Lung (tissue), 12 donors: ENCODE measurements around the gene GIPC3. TPM values are rescaled to one million over a fixed set of nuclear protein-coding genes. Genes with fewer than 3 reads are reported as not detected.

ENCODE experiments used
- ATAC-seq: fragments of 200-7000 bp; cut with Tn5 transposase; one replicate; pipeline ENCODE4 v1.9.1; 2020; ENCODE audit warnings: moderate number of reproducible peaks; ENCODE audit not compliant: insufficient read depth, low FRiP score
- DNase-seq, 3 donors: peaks; one replicate each; pipeline ENCODE4 v3.0.0-alpha.2; 2013 to 2017
- H3K27ac ChIP-seq, 2 donors: one replicate each; pipeline ENCODE4 v1.5.1; 2013; ENCODE audit warnings: mild to moderate bottlenecking in 2 of 2, moderate library complexity in 2 of 2, control low read depth in 1 of 2, inconsistent platforms in 1 of 2, low read depth in 1 of 2, low read length in 1 of 2
- H3K27me3 ChIP-seq, 3 donors: one replicate each; pipeline ENCODE4 v1.5.1; 2013; ENCODE audit warnings: low read length in 2 of 3; ENCODE audit not compliant: control insufficient read depth in 3 of 3, insufficient read depth in 3 of 3
- H3K36me3 ChIP-seq, 4 donors: one replicate each; pipeline ENCODE4 v1.5.1; 2013; ENCODE audit warnings: low read length in 4 of 4, mild to moderate bottlenecking in 1 of 4, moderate library complexity in 1 of 4; ENCODE audit not compliant: control insufficient read depth in 4 of 4, insufficient read depth in 4 of 4
- H3K4me1 ChIP-seq, 5 donors: one replicate each; pipeline ENCODE4 v1.5.1; 2013; ENCODE audit warnings: low read length in 5 of 5, mild to moderate bottlenecking in 2 of 5, moderate library complexity in 1 of 5; ENCODE audit not compliant: control insufficient read depth in 5 of 5, insufficient read depth in 5 of 5
- H3K4me3 ChIP-seq: one replicate; pipeline ENCODE4 v1.5.1; 2013; ENCODE audit warnings: mild to moderate bottlenecking, control low read depth, moderate library complexity
- H3K9ac ChIP-seq, 2 donors: one replicate each; pipeline ENCODE4 v1.5.1; 2013; ENCODE audit warnings: low read length in 2 of 2, control low read depth in 1 of 2; ENCODE audit not compliant: insufficient read depth in 1 of 2
- H3K9me3 ChIP-seq, 4 donors: one replicate each; pipeline ENCODE4 v1.5.1; 2013; ENCODE audit warnings: low read length in 3 of 4, mild to moderate bottlenecking in 1 of 4, moderate library complexity in 1 of 4; ENCODE audit not compliant: control insufficient read depth in 4 of 4, insufficient read depth in 3 of 4
- CTCF ChIP-seq: IDR thresholded peaks from 2 replicates; pipeline ENCODE4 v1.5.1; 2012; ENCODE audit warnings: mild to moderate bottlenecking; ENCODE audit errors: control extremely low read depth, extremely low read depth
- WGBS, 2 donors: extraction: QIAGEN DNeasy Blood & Tissue Kit; methylation state at CpG; one replicate each; pipeline ENCODE4 v1.1.7; 2013; 5-methylcytosine and 5-hydroxymethylcytosine counted together
- polyA plus RNA-seq, 2 donors: library from polyadenylated mRNA; stranded (reverse); fragments of 200-250 nt; gene quantifications; one replicate each; pipeline ENCODE4 v1.2.1, GENCODE V29; 2013
- total RNA-seq, 2 donors: library from RNA; depleted of rRNA in 1 of 2; stranded (reverse); fragments of >200 nt in 1 of 2; gene quantifications; one replicate each; pipeline ENCODE4 v1.2.1, GENCODE V29; 2014 to 2021
- donor health status: control.
- donor health status: control.
- donor health status: Bipolar disorder and iron deficiency.
- donor health status: healthy.
- donor health status: DM: yes; HTN: yes; CAD: no.

The GIPC3 gene
- total and polyA plus RNA-seq, 4 donors = 1.6 to 2.1 (median 1.9) TPM

- Histone ChIP-seq H3K27ac (peak overlapping the region in 1 of 2 donors; percentile 9), H3K27me3 (no peaks in the 10 kb centered on the region), H3K4me1 (peaks cover 0 to 18% (median 8%) of the 10 kb centered on the region in 5 donors), H3K9me3 (no peaks in the 10 kb centered on the region), H3K36me3 (peaks cover 0 to 13% (median 7%) of the 10 kb centered on the region in 4 donors), H3K9ac (no peak overlapping the region), H3K4me3 (no peak overlapping the region)
- peak; percentile 75 to 89 (median 78) for DNase-seq
- no peak for TF ChIP-seq CTCF
- 59 to 63% methylated on average over 55 of the region's 55 CpGs for WGBS, 2 donors
- ATAC-seq = peak; percentile 51
Observed at GRCh38 chr19:3573858-3574637, 11.2 kb upstream of the GIPC3 start.

- Histone ChIP-seq H3K27ac (no peak overlapping the region), H3K27me3 (no peaks in the 10 kb centered on the region)
Observed at GRCh38 chr19:3575260-3575741, 10.0 kb upstream of the GIPC3 start.

DNA sequence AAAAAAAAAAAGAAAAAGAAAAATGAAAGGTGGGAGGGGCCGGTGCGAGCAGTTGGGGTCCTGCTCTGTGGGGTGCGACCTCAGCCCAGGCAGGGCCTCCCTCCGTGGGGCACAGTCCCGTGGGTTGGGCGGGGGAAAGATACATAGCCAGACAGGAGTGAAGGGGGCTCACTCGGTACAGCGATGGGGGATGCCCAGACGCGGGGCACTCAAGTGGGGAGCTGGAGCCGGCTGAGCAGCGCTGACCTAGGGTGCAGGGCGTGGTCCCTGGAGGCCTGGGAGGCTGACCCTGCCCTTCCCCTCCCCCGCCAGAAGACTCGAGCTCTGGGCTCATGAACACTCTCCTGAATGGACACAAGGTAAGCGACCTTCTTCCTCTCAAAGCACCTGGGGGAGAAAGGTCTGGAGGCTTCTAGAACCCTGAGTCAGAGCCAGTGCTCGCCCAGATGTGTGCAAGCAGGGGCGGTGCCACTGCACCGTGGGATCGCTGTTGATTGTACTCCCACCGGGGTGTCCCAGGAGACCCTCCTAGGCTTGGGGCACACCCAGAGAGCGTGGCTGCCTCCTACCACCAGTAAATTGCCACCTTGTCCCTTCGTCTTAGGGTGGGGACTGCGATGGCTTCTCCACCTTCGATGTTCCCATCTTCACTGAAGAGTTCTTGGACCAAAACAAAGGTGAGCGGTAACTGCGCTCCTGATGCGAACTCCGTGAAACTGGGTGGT lies 9.2 kb upstream of the GIPC3 start:
- DNase-seq (no peak), ATAC-seq (no peak)
- Histone ChIP-seq H3K36me3 (peaks cover 0 to 13% (median 7%) of the 10 kb centered on the region in 4 donors), H3K27me3 (no peaks in the 10 kb centered on the region), H3K27ac (no peak overlapping the region), H3K4me3 (no peak overlapping the region), H3K9me3 (no peaks in the 10 kb centered on the region), H3K4me1 (peaks cover 0 to 35% (median 14%) of the 10 kb centered on the region in 5 donors), H3K9ac (no peak overlapping the region)
- WGBS, 2 donors = 87% methylated on average over 29 of the region's 29 CpGs
- TF ChIP-seq CTCF = no peak

More at GRCh38 chr19:3575260-3575741, 10.0 kb upstream of the GIPC3 start:
- Histone ChIP-seq H3K36me3 (peaks cover 0 to 13% (median 7%) of the 10 kb centered on the region in 4 donors), H3K9me3 (no peaks in the 10 kb centered on the region), H3K4me1 (peaks cover 0 to 30% (median 14%) of the 10 kb centered on the region in 5 donors), H3K9ac (no peak overlapping the region), H3K4me3 (no peak overlapping the region)
- TF ChIP-seq CTCF = no peak
- no peak for ATAC-seq
- WGBS, 2 donors = 88 to 94% methylated on average over 19 of the region's 19 CpGs
- DNase-seq = no peak
